Astrocyte (in vitro differentiated cells and primary cell): Measurements from ENCODE around the gene FBXW8. TPM values are rescaled to one million over a fixed set of nuclear protein-coding genes. Genes with fewer than 3 reads are reported as not detected.

Source experiments
- DNase-seq: peaks from one replicate; pipeline ENCODE4 v3.0.0-alpha.2; 2010; ENCODE audit warnings: low read depth
- FAIRE-seq: peaks from 2 replicates; lab custom pipeline; 2011; peaks lifted over from hg19 to GRCh38; lab: Jason Lieb, UNC
- H2AFZ ChIP-seq: 2 replicates; pipeline ENCODE4 v1.6.0; 2012; ENCODE audit warnings: low read depth, low read length, inconsistent platforms
- H3K27ac ChIP-seq: 2 replicates; pipeline ENCODE4 v1.5.1; 2011; ENCODE audit warnings: low read depth, low read length, inconsistent platforms
- H3K27me3 ChIP-seq: 2 replicates; pipeline ENCODE4 v1.6.0; 2011; ENCODE audit warnings: low read length, inconsistent platforms; ENCODE audit not compliant: insufficient read depth
- H3K36me3 ChIP-seq: 2 replicates; pipeline ENCODE4 v1.5.1; 2011; ENCODE audit warnings: low read length, inconsistent platforms; ENCODE audit not compliant: insufficient read depth
- H3K4me1 ChIP-seq: 2 replicates; pipeline ENCODE4 v1.5.1; 2011; ENCODE audit warnings: low read length, inconsistent platforms; ENCODE audit not compliant: insufficient read depth
- H3K4me2 ChIP-seq: 2 replicates; pipeline ENCODE4 v1.6.0; 2012; ENCODE audit warnings: low read length, inconsistent platforms
- H3K4me3 ChIP-seq: 2 replicates; pipeline ENCODE4 v1.5.1; 2011; ENCODE audit warnings: low read depth, mild to moderate bottlenecking, low read length, inconsistent platforms; ENCODE audit not compliant: insufficient read depth
- H3K79me2 ChIP-seq: 2 replicates; pipeline ENCODE4 v1.6.0; 2012; ENCODE audit warnings: mild to moderate bottlenecking, low read length, inconsistent platforms; ENCODE audit not compliant: insufficient read depth
- H3K9ac ChIP-seq: 2 replicates; pipeline ENCODE4 v1.6.0; 2012; ENCODE audit warnings: mild to moderate bottlenecking, low read length, inconsistent platforms
- H3K9me3 ChIP-seq: 2 replicates; pipeline ENCODE4 v1.5.1; 2012; ENCODE audit warnings: low read depth, mild to moderate bottlenecking, low read length, inconsistent platforms; ENCODE audit not compliant: insufficient read depth
- H4K20me1 ChIP-seq: 2 replicates; pipeline ENCODE4 v1.6.0; 2012; ENCODE audit warnings: low read length, inconsistent platforms; ENCODE audit not compliant: insufficient read depth
- H3K27ac Mint-ChIP-seq: one replicate; pipeline ENCODE4 v1.8.0; 2021; ENCODE audit warnings: mild to moderate bottlenecking, mixed read lengths; ENCODE audit not compliant: unreplicated experiment
- H3K27me3 Mint-ChIP-seq: one replicate; pipeline ENCODE4 v1.8.0; 2021; ENCODE audit warnings: low read depth, mixed read lengths; ENCODE audit not compliant: unreplicated experiment
- H3K36me3 Mint-ChIP-seq: one replicate; pipeline ENCODE4 v1.8.0; 2021; ENCODE audit warnings: low read depth, mixed read lengths; ENCODE audit not compliant: unreplicated experiment
- H3K4me1 Mint-ChIP-seq: one replicate; pipeline ENCODE4 v1.8.0; 2021; ENCODE audit warnings: low read depth, mixed read lengths; ENCODE audit not compliant: unreplicated experiment
- H3K4me3 Mint-ChIP-seq: one replicate; pipeline ENCODE4 v1.8.0; 2021; ENCODE audit warnings: mild to moderate bottlenecking, moderate library complexity, mixed read lengths; ENCODE audit not compliant: unreplicated experiment
- H3K9me3 Mint-ChIP-seq: one replicate; pipeline ENCODE4 v1.8.0; 2021; ENCODE audit warnings: mild to moderate bottlenecking, mixed read lengths; ENCODE audit not compliant: unreplicated experiment
- EZH2 ChIP-seq: IDR thresholded peaks from 2 replicates; pipeline ENCODE4 v1.6.1; 2012; ENCODE audit warnings: mild to moderate bottlenecking, low read length, inconsistent platforms; ENCODE audit not compliant: insufficient read depth
- total RNA-seq: library from RNA; stranded (reverse); gene quantifications from 2 replicates; pipeline ENCODE4 v1.2.1, GENCODE V29; 2021
- TF ChIP-seq, protein P1 (sequence below): IDR thresholded peaks from 2 replicates; pipeline ENCODE4 v1.5.1; 2011; ENCODE audit warnings: low read depth, mild to moderate bottlenecking, inconsistent platforms, low read length, moderate library complexity; ENCODE audit not compliant: insufficient read depth

FBXW8 gene
- total RNA-seq, 1 donor from 2014 or later, result 26.4 TPM

DNA sequence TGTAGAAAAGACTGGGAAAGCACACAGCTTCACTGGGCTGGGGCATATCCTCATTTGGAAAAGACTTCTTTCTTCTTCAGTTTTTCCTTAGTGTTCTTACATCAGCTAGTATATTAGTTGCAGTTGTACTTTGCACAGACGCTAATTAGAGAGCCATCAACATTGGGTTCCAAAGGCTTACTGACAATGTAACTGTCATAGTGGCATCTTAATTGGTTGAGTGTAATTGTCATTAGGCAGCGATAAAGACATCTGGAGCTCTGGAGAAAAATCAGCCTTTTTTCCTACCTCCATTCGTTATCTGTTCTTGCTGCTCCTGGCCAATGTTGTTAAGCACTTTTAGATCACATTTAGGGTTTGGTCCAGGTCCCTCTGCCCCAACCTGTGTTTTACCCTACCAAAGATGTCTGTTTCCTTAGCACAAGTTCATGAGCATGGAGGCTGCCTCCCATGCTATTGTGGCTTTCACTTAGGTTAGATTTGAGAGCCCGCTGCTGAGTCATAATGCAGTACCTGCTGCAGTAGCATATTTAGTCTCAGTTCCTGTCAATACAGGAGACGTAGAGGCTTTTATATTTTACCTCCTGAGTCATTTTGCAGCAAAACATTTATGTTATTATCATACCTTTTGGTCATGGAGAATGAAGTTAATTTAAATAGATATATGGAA is 49.2 kb downstream of the FBXW8 start:
- no peak for TF ChIP-seq EZH2
- TF ChIP-seq, protein P1, sequence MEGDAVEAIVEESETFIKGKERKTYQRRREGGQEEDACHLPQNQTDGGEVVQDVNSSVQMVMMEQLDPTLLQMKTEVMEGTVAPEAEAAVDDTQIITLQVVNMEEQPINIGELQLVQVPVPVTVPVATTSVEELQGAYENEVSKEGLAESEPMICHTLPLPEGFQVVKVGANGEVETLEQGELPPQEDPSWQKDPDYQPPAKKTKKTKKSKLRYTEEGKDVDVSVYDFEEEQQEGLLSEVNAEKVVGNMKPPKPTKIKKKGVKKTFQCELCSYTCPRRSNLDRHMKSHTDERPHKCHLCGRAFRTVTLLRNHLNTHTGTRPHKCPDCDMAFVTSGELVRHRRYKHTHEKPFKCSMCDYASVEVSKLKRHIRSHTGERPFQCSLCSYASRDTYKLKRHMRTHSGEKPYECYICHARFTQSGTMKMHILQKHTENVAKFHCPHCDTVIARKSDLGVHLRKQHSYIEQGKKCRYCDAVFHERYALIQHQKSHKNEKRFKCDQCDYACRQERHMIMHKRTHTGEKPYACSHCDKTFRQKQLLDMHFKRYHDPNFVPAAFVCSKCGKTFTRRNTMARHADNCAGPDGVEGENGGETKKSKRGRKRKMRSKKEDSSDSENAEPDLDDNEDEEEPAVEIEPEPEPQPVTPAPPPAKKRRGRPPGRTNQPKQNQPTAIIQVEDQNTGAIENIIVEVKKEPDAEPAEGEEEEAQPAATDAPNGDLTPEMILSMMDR, result no peak
- DNase-seq (peak; percentile 26), FAIRE-seq (no peak)
- H3K4me3 ChIP-seq, result no peak overlapping the region
- H3K4me1 ChIP-seq, result no peaks in the 10 kb centered on the region
- H3K4me2 ChIP-seq, result no peak overlapping the region
- H3K27ac ChIP-seq, result no peak overlapping the region
- H3K27me3 ChIP-seq, result no peaks in the 10 kb centered on the region
- no peak overlapping the region for H3K4me3 Mint-ChIP-seq
- no peaks in the 10 kb centered on the region for H3K79me2 ChIP-seq
- no peaks in the 10 kb centered on the region for H3K9me3 Mint-ChIP-seq
- H3K27me3 Mint-ChIP-seq, result no peaks in the 10 kb centered on the region
- peaks cover 29% of the 10 kb centered on the region for H3K4me1 Mint-ChIP-seq
- H3K9me3 ChIP-seq, result no peaks in the 10 kb centered on the region
- peaks cover 75% of the 10 kb centered on the region for H4K20me1 ChIP-seq
- H3K27ac Mint-ChIP-seq, result no peak overlapping the region
- peaks cover 13% of the 10 kb centered on the region for H3K36me3 Mint-ChIP-seq
- H2AFZ ChIP-seq, result no peak overlapping the region
- H3K9ac ChIP-seq, result no peak overlapping the region
- H3K36me3 ChIP-seq, result peaks cover 8% of the 10 kb centered on the region

DNA sequence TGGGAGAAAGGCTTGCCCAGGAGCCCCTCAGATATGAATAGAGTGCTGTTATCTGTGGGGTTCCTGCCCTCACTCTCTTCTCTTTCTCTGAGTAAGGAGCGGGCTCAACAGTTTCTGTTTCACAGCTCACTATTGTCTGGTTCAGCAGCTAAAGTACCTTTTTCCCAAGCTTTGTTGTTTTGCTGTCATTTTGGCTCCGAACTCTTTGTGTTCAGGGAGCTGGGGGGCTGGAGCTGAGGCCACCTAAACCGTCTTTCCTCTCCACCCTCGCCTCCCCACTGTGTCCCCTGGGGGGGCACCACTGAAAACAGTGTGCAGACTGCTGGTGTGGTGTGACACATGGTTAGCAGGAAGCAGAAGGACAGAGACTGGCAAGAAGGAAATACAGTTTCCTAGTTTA is 51.4 kb downstream of the FBXW8 start:
- DNase-seq, result no peak
- no peaks in the 10 kb centered on the region for H3K27me3 ChIP-seq
- Mint-ChIP-seq H3K9me3 (no peaks in the 10 kb centered on the region), H3K27ac (peak overlapping the region; percentile 55), H3K4me1 (peaks cover 29% of the 10 kb centered on the region), H3K36me3 (peaks cover 17% of the 10 kb centered on the region), H3K4me3 (no peak overlapping the region), H3K27me3 (no peaks in the 10 kb centered on the region)
- H3K79me2 ChIP-seq, result no peaks in the 10 kb centered on the region
- no peak for TF ChIP-seq EZH2
- TF ChIP-seq, protein P1, result no peak
- FAIRE-seq, result no peak
- H3K36me3 ChIP-seq, result peaks cover 14% of the 10 kb centered on the region
- no peak overlapping the region for H3K27ac ChIP-seq
- H3K4me1 ChIP-seq, result no peaks in the 10 kb centered on the region
- H3K9me3 ChIP-seq, result no peaks in the 10 kb centered on the region
- H2AFZ ChIP-seq, result no peak overlapping the region
- H3K4me2 ChIP-seq, result no peak overlapping the region
- H4K20me1 ChIP-seq, result peaks cover 61% of the 10 kb centered on the region
- H3K9ac ChIP-seq, result no peak overlapping the region
- H3K4me3 ChIP-seq, result no peak overlapping the region

DNA sequence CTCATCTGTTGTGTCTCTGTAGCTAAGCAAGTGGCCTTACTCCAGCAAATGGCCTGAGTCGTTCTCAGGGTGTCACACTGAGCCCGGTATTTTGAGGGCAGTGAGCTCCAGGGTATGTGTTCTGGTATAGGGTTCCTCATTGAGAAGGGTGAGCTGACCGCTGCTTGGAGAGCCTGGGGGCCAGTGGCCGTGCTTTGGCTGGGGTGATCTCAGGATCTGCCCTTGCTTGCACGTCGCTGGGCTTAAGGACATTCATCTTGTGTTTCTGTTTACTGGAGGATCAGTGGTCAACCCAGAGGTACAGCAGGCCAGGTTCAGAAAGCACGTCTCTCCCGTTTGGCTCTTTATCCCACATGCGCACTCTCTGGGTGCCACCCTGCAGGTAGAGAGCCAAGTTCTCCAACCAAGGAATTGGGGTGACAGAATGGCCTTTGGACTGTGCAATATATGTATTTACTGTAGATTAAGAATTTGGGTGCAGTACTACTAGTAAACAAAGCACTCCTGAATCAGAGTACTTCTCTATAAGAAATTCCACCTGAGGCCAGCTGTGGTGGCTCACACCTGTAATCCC is 52.1 kb downstream of the FBXW8 start:
- DNase-seq, result no peak
- H4K20me1 ChIP-seq, result peaks cover 56% of the 10 kb centered on the region
- no peaks in the 10 kb centered on the region for H3K27me3 ChIP-seq
- Mint-ChIP-seq H3K27me3 (no peaks in the 10 kb centered on the region), H3K9me3 (no peaks in the 10 kb centered on the region), H3K4me3 (no peak overlapping the region), H3K4me1 (peaks cover 29% of the 10 kb centered on the region), H3K36me3 (peaks cover 17% of the 10 kb centered on the region), H3K27ac (peak overlapping the region; percentile 47)
- H3K9ac ChIP-seq, result no peak overlapping the region
- no peak overlapping the region for H3K4me2 ChIP-seq
- TF ChIP-seq, protein P1, result no peak
- TF ChIP-seq EZH2, result no peak
- no peaks in the 10 kb centered on the region for H3K4me1 ChIP-seq
- FAIRE-seq, result no peak
- H3K27ac ChIP-seq, result no peak overlapping the region
- peaks cover 12% of the 10 kb centered on the region for H3K36me3 ChIP-seq
- H3K4me3 ChIP-seq, result no peak overlapping the region
- H3K9me3 ChIP-seq, result no peaks in the 10 kb centered on the region
- no peaks in the 10 kb centered on the region for H3K79me2 ChIP-seq
- H2AFZ ChIP-seq, result no peak overlapping the region
